Activated CD8-positive, alpha-beta memory T cell treated with anti-CD3 and anti-CD28 coated beads, Interleukin-2, amount 50 U/mL, for 48 hours (primary cell): ENCODE data around the gene TAS2R20.

Source experiments
- DNase-seq: peaks from one replicate; pipeline ENCODE4 v3.0.0-alpha.2; 2020

Gene TAS2R20

DNA sequence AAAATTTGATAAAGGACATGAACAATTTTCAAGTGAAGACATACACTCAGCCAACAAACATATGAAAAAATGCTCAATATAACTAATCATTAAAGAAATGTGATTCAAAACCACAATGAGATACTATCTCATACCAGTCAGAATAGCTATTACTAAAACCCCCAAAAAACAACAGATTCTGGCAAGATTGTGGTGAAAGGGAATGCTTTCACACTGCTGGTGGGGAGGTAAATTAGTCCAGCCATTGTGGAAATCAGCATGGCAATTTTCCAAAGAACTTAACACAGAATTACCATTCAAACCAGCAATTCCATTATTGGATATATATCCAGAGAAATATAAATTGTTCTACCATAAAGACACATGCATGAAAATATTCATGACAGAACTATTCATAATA lies 40.4 kb downstream of the TAS2R20 start:
- no peak for DNase-seq

DNA sequence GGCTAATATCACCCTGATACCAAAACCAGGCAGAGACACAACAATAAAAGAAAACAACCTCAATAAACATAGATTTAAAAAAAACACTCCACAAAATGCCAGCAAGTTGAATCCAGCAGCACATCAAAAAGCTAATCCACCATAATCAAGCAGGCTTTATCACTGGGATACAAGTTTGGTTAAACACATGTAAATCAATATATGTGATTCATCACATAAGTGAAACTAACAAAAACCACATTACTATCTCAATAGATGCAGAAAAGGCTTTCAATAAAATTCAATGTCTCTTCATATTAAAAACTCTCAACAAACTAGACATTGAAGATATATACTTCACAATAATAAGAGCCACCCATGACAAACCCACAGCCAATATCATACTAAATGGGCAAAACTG lies 42.0 kb downstream of the TAS2R20 start:
- no peak for DNase-seq

DNA sequence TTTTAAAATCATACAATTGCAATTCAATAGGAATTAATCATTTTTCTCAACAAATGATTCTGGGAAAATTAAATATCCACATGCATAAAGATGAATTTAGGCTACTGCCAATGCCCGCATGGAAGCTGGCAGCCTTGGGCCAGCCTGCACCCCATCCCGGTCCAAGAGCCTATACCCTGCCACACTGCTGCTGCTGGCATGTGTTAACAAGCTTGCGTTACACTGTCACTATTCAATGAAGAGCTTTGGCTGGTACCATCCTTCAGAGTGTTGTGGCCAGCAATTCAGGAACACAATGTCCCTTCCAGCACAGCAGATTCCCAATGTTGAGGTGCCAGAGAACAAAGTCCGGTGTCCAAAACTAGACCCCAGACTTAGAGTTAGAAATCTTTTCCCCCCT lies 45.5 kb downstream of the TAS2R20 start:
- DNase-seq, result no peak
